Activated CD4-positive, alpha-beta T cell treated with anti-CD3 and anti-CD28 coated beads, Interleukin-2, amount 50 U/mL, for 48 hours (primary cell): ENCODE data around the gene EPC2.

Source experiments
- DNase-seq, 2 experiments: peaks; one replicate each; pipeline ENCODE4 v3.0.0-alpha.2; 2020

The EPC2 gene

GRCh38 chr2:148814860-148815419 lies 170.4 kb downstream of the EPC2 start:
- no peak for DNase-seq

GRCh38 chr2:148816176-148816575 lies 171.6 kb downstream of the EPC2 start:
- no peak for DNase-seq

GRCh38 chr2:148817210-148817708 lies 172.7 kb downstream of the EPC2 start:
- no peak for DNase-seq

GRCh38 chr2:148819019-148819585 lies 174.6 kb downstream of the EPC2 start:
- no peak for DNase-seq

- DNase-seq: no peak
These were observed 179.6 kb downstream of the EPC2 start for GRCh38 chr2:148824190-148824589.

- no peak for DNase-seq
These were observed 182.2 kb downstream of the EPC2 start for GRCh38 chr2:148826791-148827190.

- DNase-seq: no peak
These were observed 184.4 kb downstream of the EPC2 start for GRCh38 chr2:148828941-148829340.

GRCh38 chr2:148829618-148830017 lies 185.1 kb downstream of the EPC2 start:
- no peak for DNase-seq

- no peak for DNase-seq
These were observed 188.1 kb downstream of the EPC2 start for GRCh38 chr2:148832637-148833036.
